NB4 (cell line): Measurements from ENCODE around the gene FRYL.

Experiments
- POLR2A ChIP-seq: IDR thresholded peaks from 2 replicates; pipeline ENCODE4 v1.6.1; 2011; ENCODE audit warnings: mild to moderate bottlenecking; ENCODE audit not compliant: insufficient read length; ENCODE audit errors: extremely low read depth
- TF ChIP-seq, protein P1 (sequence below): IDR thresholded peaks from one replicate; pipeline ENCODE4 v1.5.1; 2012; ENCODE audit warnings: low read depth, low read length

- TF ChIP-seq, protein P1, sequence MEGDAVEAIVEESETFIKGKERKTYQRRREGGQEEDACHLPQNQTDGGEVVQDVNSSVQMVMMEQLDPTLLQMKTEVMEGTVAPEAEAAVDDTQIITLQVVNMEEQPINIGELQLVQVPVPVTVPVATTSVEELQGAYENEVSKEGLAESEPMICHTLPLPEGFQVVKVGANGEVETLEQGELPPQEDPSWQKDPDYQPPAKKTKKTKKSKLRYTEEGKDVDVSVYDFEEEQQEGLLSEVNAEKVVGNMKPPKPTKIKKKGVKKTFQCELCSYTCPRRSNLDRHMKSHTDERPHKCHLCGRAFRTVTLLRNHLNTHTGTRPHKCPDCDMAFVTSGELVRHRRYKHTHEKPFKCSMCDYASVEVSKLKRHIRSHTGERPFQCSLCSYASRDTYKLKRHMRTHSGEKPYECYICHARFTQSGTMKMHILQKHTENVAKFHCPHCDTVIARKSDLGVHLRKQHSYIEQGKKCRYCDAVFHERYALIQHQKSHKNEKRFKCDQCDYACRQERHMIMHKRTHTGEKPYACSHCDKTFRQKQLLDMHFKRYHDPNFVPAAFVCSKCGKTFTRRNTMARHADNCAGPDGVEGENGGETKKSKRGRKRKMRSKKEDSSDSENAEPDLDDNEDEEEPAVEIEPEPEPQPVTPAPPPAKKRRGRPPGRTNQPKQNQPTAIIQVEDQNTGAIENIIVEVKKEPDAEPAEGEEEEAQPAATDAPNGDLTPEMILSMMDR = no peak
- no peak for TF ChIP-seq POLR2A
These were observed 85.3 kb downstream of the FRYL start for GRCh38 chr4:48694824-48695223.
